GM21529 (cell line): ENCODE measurements around the gene FHIP1A.

Experiments
- ATAC-seq: cut with Tn5 transposase; IDR thresholded peaks from one replicate; pipeline ENCODE4 v1.9.1; 2021; ENCODE audit not compliant: unreplicated experiment

Gene FHIP1A

DNA sequence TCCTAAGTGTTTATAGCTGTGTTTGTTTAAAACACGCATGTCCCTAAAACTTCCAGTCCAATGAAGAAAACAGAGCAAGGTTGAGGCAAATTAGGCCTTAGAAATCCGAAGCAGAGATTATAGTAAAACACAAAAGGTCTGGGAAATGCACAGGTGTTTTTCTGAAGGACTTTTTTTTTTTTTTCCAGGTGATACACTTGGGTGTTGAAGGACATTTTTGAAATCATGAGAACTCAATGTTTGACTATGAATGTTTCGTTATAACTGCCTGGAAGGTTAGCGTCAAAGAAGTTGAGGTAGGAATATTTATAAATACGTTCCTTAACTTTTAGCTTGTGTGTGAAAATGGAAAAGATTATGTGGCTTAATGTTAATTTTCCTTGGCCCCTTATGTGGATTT is 45.5 kb downstream of the FHIP1A start:
- no peak for ATAC-seq

DNA sequence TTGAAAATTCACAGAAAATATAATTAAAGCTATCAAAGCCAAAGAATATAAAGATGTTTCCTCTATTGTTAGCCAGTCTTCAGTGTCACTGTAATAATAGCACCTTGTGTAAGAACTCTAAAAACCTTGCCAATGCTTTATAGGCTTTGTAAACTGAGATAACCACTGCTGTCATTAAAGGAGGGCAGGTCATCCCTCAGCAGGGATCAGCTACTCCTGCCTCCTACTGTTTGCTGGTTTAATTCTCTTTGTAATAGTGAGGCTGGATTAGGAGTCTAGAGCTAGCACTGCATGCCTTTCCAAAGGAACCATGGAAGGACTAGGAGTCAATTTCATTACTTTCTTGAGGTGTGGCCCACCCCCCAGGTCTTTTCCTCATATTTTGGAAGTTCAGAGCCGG is 46.2 kb downstream of the FHIP1A start:
- ATAC-seq = no peak

DNA sequence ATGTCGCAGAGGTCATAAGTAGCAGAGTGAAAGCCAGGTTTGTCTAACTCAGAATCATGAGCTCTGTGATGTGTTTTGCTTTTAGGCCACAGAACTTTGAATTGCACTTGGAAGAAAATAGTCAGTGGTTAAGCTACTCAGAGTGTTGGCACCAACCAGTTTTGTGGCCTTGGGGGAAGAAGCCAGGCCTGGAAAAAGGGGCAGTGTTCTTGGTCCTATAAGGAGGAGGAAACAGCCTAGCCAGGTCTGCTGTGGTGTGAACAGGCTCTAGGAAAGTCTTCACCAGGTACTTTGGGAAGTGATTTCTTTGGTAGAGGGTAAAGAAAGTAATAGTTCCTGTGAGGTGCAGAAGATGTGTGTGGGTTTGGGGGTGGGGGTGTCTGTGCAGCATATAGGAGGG is 49.2 kb downstream of the FHIP1A start:
- ATAC-seq = no peak
